H1 (cell line): Measurements from ENCODE around the gene BRD1. TPM values are rescaled to one million over a fixed set of nuclear protein-coding genes. Genes with fewer than 3 reads are reported as not detected.

Source experiments
- ASH2L ChIP-seq: fragments of 200-600, 300-600 bp; sonication (generic); IDR thresholded peaks from one replicate; pipeline ENCODE4 v1.7.1; 2017; ENCODE audit warnings: low read length
- BACH1 ChIP-seq: IDR thresholded peaks from 2 replicates; pipeline ENCODE4 v1.6.1; 2012; ENCODE audit warnings: low read length, improper control_type of control experiment
- JUND ChIP-seq: IDR thresholded peaks from 2 replicates; pipeline ENCODE4 v1.6.1; 2011; ENCODE audit warnings: mild to moderate bottlenecking, improper control_type of control experiment, low read length
- POU5F1 ChIP-seq: IDR thresholded peaks from 2 replicates; pipeline ENCODE4 v1.6.1; 2011; ENCODE audit warnings: low read depth, mild to moderate bottlenecking, low read length, moderate library complexity
- polyA plus RNA-seq, 7 experiments: library from polyadenylated mRNA; depleted of rRNA in 3 of 7; stranded (reverse) in 5 of 7; unstranded in 2 of 7; fragments of >200 nt in 5 of 7; fragments of 200-250 nt in 2 of 7; gene quantifications; 1 replicate in 5 of 7; 2 replicates in 1 of 7; 4 replicates in 1 of 7; pipeline versions ENCODE4 v1.2.1 to v1.2.3, GENCODE V29; 2011 to 2013; ENCODE audit warnings: missing spikeins in 2 of 7, mixed read lengths in 2 of 7
- total RNA-seq: library from RNA; stranded (reverse); fragmentation: NEBNext Ultra II Directional; extraction: Animal tissue kit (Norgen Biotek cat#: 25700); gene quantifications from 2 replicates; pipeline ENCODE4 v1.2.1, GENCODE V29; 2021
- TF ChIP-seq, protein P1 (sequence below): IDR thresholded peaks from 2 replicates; pipeline ENCODE4 v1.6.1; 2012; ENCODE audit warnings: inconsistent platforms

Gene BRD1
- total and polyA plus RNA-seq, 2 of the 8 experiments (the other 6 are each of a cell fraction or from before 2014, with no cell fraction given), result 6.8 to 34.0 TPM

DNA sequence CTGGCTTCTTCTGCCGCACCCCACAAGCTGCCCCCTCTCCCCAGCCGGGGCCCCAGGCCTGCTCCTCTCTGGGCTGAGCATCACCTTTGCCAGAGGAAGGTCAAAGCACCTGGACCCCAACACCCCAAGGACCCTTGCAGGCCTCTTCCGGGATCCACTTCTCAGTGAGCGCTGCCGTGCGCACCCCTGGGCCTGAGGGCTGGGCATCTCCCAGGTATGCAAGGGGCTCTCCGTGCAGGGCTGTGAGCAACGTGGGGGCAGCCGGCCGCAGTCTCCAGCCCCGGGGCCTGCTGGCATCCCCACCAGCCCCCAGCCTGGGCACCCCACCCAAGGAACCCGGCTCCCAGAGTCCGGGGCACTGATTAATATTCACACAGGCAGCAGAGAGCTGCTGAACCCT lies 64.0 kb downstream of the BRD1 start (continued):
- TF ChIP-seq POU5F1 (no peak), BACH1 (no peak), ASH2L (no peak), JUND (no peak)
- TF ChIP-seq, protein P1, sequence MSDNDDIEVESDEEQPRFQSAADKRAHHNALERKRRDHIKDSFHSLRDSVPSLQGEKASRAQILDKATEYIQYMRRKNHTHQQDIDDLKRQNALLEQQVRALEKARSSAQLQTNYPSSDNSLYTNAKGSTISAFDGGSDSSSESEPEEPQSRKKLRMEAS, result no peak
